ENCODE data around the gene THOP1.

DNA sequence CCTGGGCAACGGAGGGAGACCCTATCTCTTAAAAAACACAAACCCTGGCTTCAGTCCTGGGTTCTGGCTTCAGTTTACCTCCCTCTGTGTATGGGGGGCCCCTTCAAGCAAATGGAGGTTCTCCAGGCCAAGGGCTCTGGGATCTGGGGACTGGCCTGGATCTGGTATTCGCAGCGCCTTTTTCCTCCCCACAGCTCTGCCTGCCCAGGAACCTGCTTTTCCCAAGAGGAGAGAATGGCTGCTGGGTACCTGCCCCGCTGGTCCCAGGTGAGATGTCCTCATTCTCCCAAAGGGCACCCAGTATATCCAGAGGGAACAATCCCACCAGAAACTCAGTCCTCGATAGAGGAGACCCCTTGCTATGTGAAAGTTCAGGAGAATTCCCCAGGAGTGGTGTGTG, 37.5 kb downstream of the THOP1 start:
- TF ChIP-seq, protein P1, sequence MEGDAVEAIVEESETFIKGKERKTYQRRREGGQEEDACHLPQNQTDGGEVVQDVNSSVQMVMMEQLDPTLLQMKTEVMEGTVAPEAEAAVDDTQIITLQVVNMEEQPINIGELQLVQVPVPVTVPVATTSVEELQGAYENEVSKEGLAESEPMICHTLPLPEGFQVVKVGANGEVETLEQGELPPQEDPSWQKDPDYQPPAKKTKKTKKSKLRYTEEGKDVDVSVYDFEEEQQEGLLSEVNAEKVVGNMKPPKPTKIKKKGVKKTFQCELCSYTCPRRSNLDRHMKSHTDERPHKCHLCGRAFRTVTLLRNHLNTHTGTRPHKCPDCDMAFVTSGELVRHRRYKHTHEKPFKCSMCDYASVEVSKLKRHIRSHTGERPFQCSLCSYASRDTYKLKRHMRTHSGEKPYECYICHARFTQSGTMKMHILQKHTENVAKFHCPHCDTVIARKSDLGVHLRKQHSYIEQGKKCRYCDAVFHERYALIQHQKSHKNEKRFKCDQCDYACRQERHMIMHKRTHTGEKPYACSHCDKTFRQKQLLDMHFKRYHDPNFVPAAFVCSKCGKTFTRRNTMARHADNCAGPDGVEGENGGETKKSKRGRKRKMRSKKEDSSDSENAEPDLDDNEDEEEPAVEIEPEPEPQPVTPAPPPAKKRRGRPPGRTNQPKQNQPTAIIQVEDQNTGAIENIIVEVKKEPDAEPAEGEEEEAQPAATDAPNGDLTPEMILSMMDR (IDR thresholded peaks at IDR 0.05): no peak
- TF ChIP-seq POLR2A (IDR thresholded peaks at IDR 0.05): no peak

Measured in esophagus squamous epithelium (tissue), 4 donors.